GM12801 (cell line): Measurements from ENCODE around the gene ABCB10.

Experiments used
- CTCF ChIP-seq: IDR thresholded peaks from one replicate; pipeline ENCODE4 v1.5.1; 2011; ENCODE audit warnings: control low read depth; ENCODE audit not compliant: insufficient read length; ENCODE audit errors: extremely low read depth

The ABCB10 gene

DNA sequence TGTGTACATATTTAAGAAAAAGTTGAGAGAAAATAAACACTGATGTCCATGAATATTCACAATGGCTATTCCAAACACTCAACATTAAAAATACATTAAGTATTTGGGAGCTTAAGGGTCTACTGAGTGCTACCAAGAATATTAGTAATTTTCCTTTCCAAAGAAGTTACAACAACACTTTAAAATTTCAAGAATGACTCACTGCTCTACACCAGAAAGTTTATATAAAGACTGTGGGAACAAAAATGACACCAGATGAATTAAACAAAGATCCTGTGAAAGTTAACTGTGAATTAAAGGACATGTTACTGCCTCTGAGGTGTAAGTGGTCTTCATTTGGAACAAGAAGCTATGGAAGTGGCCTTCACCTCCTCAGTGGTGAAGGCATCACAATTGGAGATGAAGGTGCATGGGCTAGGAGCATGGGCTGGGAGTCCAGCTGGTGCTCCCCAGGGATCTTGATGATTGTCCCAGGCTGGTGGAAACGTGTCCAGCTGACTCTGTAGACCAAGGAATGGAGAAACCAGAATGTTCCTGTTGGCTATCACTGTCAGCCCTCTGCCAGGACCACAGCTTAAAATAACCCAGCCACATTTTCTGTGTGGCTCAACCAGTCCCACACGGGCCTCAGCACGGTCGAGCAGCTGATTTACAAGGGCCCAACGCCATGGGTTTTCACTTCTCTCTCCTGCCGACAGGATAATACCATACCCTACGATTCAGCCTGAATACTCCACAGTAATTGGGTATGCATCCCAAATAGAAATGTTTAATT lies 38.6 kb upstream of the ABCB10 start:
- TF ChIP-seq CTCF, result no peak

DNA sequence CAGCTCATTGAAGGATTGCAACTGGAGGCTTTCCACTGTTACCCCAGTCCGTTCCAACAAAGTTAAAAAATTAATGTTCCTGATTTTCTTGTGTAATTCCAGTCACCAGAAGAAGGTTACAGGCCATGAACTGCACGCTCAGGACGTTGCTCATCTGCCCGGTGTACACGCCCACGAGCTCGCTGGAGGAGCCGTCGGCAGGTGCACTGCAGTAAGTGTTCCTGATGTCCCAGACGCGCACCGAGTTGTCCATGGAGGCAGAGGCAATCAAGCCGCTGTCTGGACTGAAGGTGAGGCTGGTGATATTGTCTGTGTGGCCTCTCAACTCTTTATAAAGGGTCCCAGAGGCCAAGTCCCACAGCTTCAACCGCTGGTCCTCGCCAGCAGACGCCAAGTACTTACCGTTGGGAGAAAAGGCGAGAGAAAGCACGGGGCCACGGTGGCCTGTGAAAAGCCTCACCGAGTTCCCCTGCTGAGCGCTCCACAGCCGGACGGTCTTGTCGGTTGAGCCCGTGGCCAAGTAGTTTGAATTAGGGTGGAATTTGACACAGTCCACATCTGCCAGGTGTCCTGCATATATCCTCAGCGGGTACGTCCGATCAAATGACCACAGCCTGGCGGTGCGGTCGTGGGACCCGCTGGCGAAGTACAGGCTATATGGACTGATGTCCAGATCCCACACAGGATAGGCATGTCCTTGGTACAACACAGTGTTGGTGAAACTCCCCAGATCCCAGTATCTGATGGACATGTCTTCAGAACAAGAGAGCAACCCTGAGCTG lies 35.9 kb upstream of the ABCB10 start:
- TF ChIP-seq CTCF, result no peak

GRCh38 chr1:229593800-229594199 lies 35.3 kb upstream of the ABCB10 start:
- TF ChIP-seq CTCF, result no peak

GRCh38 chr1:229590119-229590518 lies 31.6 kb upstream of the ABCB10 start:
- no peak for TF ChIP-seq CTCF

DNA sequence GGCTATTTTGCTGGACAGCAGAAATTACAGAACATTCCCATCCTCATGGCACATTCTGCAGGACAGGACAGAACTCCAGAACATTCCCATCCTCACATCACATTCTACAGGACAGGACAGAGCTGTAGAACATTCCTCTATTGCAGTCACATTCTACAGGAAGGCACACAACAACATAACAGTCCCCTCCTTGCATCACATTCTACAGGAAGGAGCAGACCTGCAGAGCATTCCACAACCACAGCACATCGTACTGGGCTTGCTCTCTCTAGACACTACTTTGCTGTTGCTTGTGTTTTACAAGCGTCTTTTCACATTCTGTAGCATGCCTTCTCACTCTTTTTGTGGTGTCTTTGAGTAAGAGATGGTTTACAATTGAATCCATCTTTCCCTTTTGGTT lies 26.8 kb upstream of the ABCB10 start:
- no peak for TF ChIP-seq CTCF

- TF ChIP-seq CTCF, result no peak
Measured at GRCh38 chr1:229582715-229583114, 24.2 kb upstream of the ABCB10 start.

DNA sequence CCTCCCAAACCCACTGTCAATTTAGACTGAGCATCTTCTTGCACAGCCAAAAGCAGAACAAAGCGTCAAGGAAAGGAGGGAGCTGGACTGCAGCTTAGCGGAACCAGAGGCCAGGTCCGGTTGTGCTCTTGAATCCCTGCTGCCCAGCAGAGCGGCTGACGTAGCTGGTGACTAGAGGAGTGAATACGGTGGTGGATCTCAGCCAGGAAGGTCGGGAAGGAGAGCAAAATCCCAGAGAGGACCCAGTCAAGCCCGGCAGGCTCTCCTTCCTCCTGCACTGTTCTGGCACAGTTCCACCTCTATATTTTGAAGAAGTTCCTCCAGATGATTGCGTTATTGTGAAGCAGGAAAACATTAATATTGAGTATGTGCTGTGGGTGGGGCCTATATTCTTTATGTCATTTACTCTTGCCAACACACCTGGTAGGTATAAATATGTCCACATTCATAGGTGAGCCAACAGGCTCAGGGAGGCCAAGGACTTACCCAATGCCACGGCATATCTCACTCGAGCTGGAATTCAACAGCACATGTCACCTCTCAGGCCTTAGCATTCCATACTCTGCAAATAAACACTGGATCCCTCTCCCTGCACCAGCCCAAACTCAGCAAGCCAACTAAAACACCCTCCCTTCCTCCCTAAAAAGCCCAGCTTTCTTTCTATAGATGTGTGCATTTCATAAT lies 23.6 kb upstream of the ABCB10 start:
- TF ChIP-seq CTCF, result no peak
